ENCODE results near the gene STEAP4.
A peak's percentile ranks its signal among the peaks of the same experiment; 100 is the strongest.

Gene STEAP4

DNA sequence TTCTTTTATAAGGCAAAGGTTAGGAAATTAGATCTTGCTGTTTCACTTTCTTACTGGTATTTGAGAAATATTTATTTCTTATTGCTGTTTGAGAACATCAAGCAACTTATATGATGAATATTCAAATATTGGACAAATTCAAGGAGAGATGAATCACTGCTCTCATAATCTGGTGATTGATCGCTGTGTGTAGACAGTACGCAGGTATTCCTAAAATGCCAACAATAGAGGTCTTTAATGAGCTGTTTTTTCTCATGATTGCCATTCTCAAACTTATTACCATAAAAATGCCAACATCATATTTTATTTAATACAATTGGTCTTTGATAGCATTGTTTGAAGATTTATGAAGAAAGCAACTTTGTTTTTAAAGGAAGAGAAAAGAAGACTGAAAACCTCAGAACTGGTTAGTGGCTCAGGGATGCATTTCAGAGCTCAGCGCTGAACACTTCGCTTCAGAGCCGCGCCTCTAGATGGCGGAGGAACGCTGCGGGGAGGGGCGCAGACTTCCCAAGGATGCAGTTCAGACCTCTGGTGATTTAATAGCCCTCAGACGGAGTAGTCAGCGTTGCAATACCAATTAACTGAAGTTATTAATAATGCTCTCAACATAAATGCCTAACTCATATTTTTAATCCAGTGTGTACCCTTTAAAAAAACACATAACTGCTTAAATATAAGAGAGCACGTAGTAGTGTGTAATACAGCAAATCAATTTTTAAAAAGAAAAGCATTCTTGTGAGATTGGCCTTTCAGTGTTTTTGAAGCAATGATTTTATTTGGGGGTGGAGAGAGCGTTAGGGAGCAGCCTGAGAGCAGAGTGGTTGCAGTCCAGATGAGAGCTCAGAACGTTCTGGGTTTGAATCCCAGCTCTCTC, 38.5 kb upstream of the STEAP4 start:
- H3K4me3 ChIP-seq (ENCODE audit: control insufficient read depth, low read depth, low read length), result no peak overlapping the region
- no peak for DNase-seq (ENCODE audit: low read depth)
- TF ChIP-seq, protein P1, sequence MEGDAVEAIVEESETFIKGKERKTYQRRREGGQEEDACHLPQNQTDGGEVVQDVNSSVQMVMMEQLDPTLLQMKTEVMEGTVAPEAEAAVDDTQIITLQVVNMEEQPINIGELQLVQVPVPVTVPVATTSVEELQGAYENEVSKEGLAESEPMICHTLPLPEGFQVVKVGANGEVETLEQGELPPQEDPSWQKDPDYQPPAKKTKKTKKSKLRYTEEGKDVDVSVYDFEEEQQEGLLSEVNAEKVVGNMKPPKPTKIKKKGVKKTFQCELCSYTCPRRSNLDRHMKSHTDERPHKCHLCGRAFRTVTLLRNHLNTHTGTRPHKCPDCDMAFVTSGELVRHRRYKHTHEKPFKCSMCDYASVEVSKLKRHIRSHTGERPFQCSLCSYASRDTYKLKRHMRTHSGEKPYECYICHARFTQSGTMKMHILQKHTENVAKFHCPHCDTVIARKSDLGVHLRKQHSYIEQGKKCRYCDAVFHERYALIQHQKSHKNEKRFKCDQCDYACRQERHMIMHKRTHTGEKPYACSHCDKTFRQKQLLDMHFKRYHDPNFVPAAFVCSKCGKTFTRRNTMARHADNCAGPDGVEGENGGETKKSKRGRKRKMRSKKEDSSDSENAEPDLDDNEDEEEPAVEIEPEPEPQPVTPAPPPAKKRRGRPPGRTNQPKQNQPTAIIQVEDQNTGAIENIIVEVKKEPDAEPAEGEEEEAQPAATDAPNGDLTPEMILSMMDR (IDR thresholded peaks at IDR 0.05; ENCODE audit: control insufficient read depth, insufficient read depth, low read depth, low read length, missing control alignments), result peak; percentile 22

DNA sequence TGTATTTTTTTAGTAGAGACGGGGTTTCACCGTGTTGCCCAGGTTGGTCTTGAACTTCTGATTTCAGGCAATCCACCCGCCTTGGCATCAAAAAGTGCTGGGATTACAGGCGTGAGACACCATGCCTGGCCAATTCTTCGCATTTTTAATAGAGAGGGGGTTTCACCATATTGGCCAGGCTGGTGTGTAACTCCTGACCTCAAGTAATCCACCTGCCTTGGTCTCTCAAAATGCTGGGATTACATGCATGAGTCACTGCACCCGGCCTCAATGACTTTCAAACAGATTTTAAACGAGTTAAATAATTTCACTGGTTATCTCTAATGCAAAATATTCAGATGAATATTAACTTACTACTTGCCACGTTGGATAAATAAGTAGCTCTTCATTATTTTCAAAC, 37.6 kb upstream of the STEAP4 start:
- DNase-seq (ENCODE audit: low read depth), result no peak
- TF ChIP-seq, protein P1 (IDR thresholded peaks at IDR 0.05; ENCODE audit: control insufficient read depth, insufficient read depth, low read depth, low read length, missing control alignments), result no peak
- H3K4me3 ChIP-seq (ENCODE audit: control insufficient read depth, low read depth, low read length), result no peak overlapping the region

DNA sequence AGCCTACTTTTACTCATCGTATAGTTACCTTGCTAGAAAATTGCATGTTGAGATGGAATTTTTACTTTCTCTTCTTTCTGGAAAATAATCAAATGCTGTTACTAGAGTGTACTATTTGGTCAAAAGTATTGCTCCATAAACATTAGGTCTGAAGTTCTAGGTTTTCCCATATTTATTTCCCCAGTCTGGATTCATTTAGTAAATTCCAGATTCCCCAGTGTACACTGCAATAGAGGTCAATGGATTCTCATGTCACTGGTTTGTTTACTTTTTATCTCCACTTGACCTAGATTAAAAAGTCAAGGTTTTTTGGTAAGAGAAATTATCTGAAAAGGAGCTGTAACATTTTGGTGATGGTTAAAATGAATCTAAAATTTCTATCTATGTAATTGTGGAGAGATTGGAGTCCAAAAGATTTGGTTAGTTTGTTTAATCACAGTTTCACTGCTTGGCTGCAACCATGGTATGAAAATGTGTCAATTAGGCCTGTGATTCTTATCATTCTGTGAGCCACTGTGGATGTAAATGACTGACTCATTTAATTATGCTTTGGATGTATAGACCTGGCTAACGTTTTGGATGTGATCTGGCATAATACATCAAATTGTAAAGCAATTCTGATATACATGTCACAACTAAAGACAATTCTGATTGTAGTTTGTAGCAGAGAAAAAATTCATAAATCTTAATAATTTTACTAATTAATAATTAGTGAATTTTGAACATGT, 32.7 kb upstream of the STEAP4 start:
- TF ChIP-seq, protein P1 (IDR thresholded peaks at IDR 0.05; ENCODE audit: control insufficient read depth, insufficient read depth, low read depth, low read length, missing control alignments), result no peak
- DNase-seq (ENCODE audit: low read depth), result no peak
- no peak overlapping the region for H3K4me3 ChIP-seq (ENCODE audit: control insufficient read depth, low read depth, low read length)

DNA sequence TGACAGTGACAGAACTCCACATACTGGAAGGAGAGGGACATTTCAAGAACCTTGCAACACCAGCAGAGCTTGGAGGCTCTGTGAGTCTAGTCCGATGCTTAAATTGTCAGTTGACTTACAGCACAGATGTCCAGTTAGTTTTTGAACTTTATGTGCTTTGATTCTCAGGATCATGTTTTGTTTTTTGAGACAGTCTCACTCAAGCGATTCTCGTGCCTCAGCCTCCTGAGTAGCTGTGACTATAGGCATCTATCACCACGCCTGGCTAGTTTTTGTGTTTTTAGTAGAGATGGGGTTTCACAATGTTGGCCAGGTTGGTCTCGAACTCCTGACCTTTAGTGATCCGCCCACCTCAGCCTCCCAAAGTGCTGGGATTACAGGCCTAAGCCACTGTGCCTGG, 31.8 kb upstream of the STEAP4 start:
- DNase-seq (ENCODE audit: low read depth), result no peak
- no peak overlapping the region for H3K4me3 ChIP-seq (ENCODE audit: control insufficient read depth, low read depth, low read length)
- TF ChIP-seq, protein P1 (IDR thresholded peaks at IDR 0.05; ENCODE audit: control insufficient read depth, insufficient read depth, low read depth, low read length, missing control alignments), result no peak

DNA sequence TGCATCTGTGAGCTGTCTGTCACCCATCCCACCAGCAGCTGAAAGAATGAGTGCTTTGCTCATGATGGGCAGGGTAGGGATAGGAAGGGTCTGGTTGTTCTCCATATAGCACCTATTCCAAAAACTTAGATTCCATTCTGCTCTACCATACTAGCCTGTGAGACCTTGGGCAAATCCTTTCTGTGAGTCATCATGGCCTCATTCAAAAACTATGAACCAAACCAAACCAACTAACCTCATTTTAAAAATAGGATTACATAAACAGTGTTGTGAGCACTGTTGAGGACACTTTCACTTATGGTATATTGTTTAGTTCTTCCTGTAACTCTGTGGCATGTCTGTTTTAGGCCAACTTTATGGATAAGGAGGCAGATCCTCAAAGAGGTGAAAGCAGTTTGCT, 30.9 kb upstream of the STEAP4 start:
- no peak for DNase-seq (ENCODE audit: low read depth)
- H3K4me3 ChIP-seq (ENCODE audit: control insufficient read depth, low read depth, low read length), result no peak overlapping the region
- TF ChIP-seq, protein P1 (IDR thresholded peaks at IDR 0.05; ENCODE audit: control insufficient read depth, insufficient read depth, low read depth, low read length, missing control alignments), result no peak

DNA sequence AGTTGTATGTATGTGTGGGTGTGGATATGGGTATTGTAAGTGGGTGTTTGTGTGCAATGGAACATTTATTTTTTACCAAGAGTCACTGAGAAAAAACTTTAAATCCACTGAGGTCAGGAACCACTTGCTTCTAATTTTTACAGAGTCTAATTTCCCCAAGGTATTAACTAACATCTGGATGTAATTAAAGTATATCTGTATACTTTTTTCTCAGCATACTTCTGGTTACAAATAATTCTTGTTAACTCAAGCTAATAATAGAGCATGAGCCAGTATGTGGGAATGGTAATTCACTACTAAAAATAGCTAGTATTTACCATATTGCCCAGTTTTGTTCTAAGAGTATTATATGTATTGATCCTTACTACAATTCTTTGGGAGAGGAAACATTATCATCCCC, 24.6 kb upstream of the STEAP4 start:
- DNase-seq (ENCODE audit: low read depth), result no peak
- TF ChIP-seq, protein P1 (IDR thresholded peaks at IDR 0.05; ENCODE audit: control insufficient read depth, insufficient read depth, low read depth, low read length, missing control alignments), result no peak
- no peak overlapping the region for H3K4me3 ChIP-seq (ENCODE audit: control insufficient read depth, low read depth, low read length)

All from AG09309 (cell line).